Loucy (cell line): ENCODE results near the gene EFNB1.

ENCODE experiments used
- H2AFZ ChIP-seq: fragments of 200-600 bp; sonication (generic); 2 replicates; pipeline ENCODE4 v1.6.0; 2016; ENCODE audit warnings: antibody characterized with exemption, mild to moderate bottlenecking, low read length, moderate library complexity
- H3F3A ChIP-seq: fragments of 200-600 bp; 2 replicates; pipeline ENCODE4 v1.6.0; 2016; ENCODE audit warnings: antibody characterized with exemption, low read depth, mild to moderate bottlenecking
- H3K27me3 ChIP-seq: fragments of 200-600 bp; sonication (generic); 2 replicates; pipeline ENCODE4 v1.6.1; 2014; ENCODE audit warnings: low read length, mild to moderate bottlenecking; ENCODE audit not compliant: insufficient read depth, poor library complexity, severe bottlenecking
- H3K36me3 ChIP-seq: fragments of 200-600 bp; sonication (generic); 2 replicates; pipeline ENCODE4 v1.6.1; 2016; ENCODE audit warnings: low read length; ENCODE audit not compliant: insufficient read depth
- H3K4me1 ChIP-seq: fragments of 200-600 bp; sonication (generic); 2 replicates; pipeline ENCODE4 v1.5.1; 2014; ENCODE audit warnings: low read length, mild to moderate bottlenecking; ENCODE audit not compliant: insufficient read depth, poor library complexity, severe bottlenecking
- H3K4me2 ChIP-seq: fragments of 200-600 bp; sonication (generic); 2 replicates; pipeline ENCODE4 v1.6.0; 2014; ENCODE audit warnings: antibody characterized with exemption, low read length, low read depth, mild to moderate bottlenecking; ENCODE audit not compliant: poor library complexity, severe bottlenecking
- H3K4me3 ChIP-seq: fragments of 200-600 bp; sonication (generic); 2 replicates; pipeline ENCODE4 v1.5.1; 2014; ENCODE audit warnings: low read length, mild to moderate bottlenecking, mixed read lengths; ENCODE audit not compliant: poor library complexity, severe bottlenecking
- H3K79me2 ChIP-seq: fragments of 200-600 bp; sonication (generic); 2 replicates; pipeline ENCODE4 v1.6.1; 2014; ENCODE audit warnings: low read length; ENCODE audit not compliant: insufficient read depth
- H3K9ac ChIP-seq: fragments of 200-600 bp; sonication (generic); 2 replicates; pipeline ENCODE4 v1.6.0; 2014; ENCODE audit warnings: mild to moderate bottlenecking, low read depth, low read length, moderate library complexity; ENCODE audit not compliant: poor library complexity, severe bottlenecking
- H3K9me2 ChIP-seq: fragments of 200-600 bp; sonication (generic); replicated peaks from 2 replicates; pipeline ENCODE4 v1.6.1; 2016; ENCODE audit warnings: low read depth, low read length, mixed read lengths
- H3K9me3 ChIP-seq: fragments of 200-600 bp; sonication (generic); 2 replicates; pipeline ENCODE4 v1.6.1; 2014; ENCODE audit warnings: mild to moderate bottlenecking, antibody characterized with exemption, low read length, low read depth; ENCODE audit not compliant: insufficient read depth
- H4K20me1 ChIP-seq: fragments of 200-600 bp; sonication (generic); 2 replicates; pipeline ENCODE4 v1.6.0; 2014; ENCODE audit warnings: antibody characterized with exemption, low read length, mild to moderate bottlenecking; ENCODE audit not compliant: insufficient read depth, poor library complexity, severe bottlenecking
- CTCF ChIP-seq: fragments of 200-600 bp; sonication (generic); conservative IDR thresholded peaks from 2 replicates; pipeline ENCODE4 v1.5.1; 2014; ENCODE audit warnings: mild to moderate bottlenecking, antibody characterized with exemption, low read length
- EZH2phosphoT487 ChIP-seq: fragments of 200-600 bp; IDR thresholded peaks from 2 replicates; pipeline ENCODE4 v1.6.1; 2018; ENCODE audit warnings: antibody characterized with exemption, mild to moderate bottlenecking, moderate library complexity, borderline replicate concordance

The EFNB1 gene

GRCh38 chrX:68876731-68877130 is 47.9 kb downstream of the EFNB1 start:
- Histone ChIP-seq H3K4me1 (no peaks in the 10 kb centered on the region), H3K9me2 (no peaks in the 10 kb centered on the region), H3F3A (no peaks in the 10 kb centered on the region), H3K9me3 (no peaks in the 10 kb centered on the region), H3K9ac (no peak overlapping the region), H3K4me3 (no peak overlapping the region), H2AFZ (no peak overlapping the region), H3K36me3 (no peaks in the 10 kb centered on the region), H3K4me2 (no peak overlapping the region), H3K79me2 (no peaks in the 10 kb centered on the region), H4K20me1 (no peaks in the 10 kb centered on the region), H3K27me3 (no peaks in the 10 kb centered on the region)
- TF ChIP-seq CTCF (no peak), EZH2phosphoT487 (no peak)

- Histone ChIP-seq H3F3A (no peaks in the 10 kb centered on the region), H3K9me2 (no peaks in the 10 kb centered on the region), H3K27me3 (no peaks in the 10 kb centered on the region), H3K36me3 (no peaks in the 10 kb centered on the region), H4K20me1 (no peaks in the 10 kb centered on the region), H3K4me1 (no peaks in the 10 kb centered on the region), H3K79me2 (no peaks in the 10 kb centered on the region), H2AFZ (no peak overlapping the region), H3K4me3 (no peak overlapping the region), H3K9ac (no peak overlapping the region), H3K9me3 (no peaks in the 10 kb centered on the region), H3K4me2 (no peak overlapping the region)
- TF ChIP-seq EZH2phosphoT487 (no peak), CTCF (no peak)
Observed at GRCh38 chrX:68877606-68878005, 48.8 kb downstream of the EFNB1 start.

GRCh38 chrX:68878977-68879645 is 50.3 kb downstream of the EFNB1 start:
- no peaks in the 10 kb centered on the region for H3K36me3 ChIP-seq
- no peaks in the 10 kb centered on the region for H4K20me1 ChIP-seq
- H2AFZ ChIP-seq = no peak overlapping the region
- no peak overlapping the region for H3K4me3 ChIP-seq
- no peaks in the 10 kb centered on the region for H3K27me3 ChIP-seq
- TF ChIP-seq EZH2phosphoT487 = no peak
- no peaks in the 10 kb centered on the region for H3K9me2 ChIP-seq
- no peak overlapping the region for H3K9ac ChIP-seq
- H3F3A ChIP-seq = no peaks in the 10 kb centered on the region
- no peaks in the 10 kb centered on the region for H3K9me3 ChIP-seq
- H3K79me2 ChIP-seq = no peaks in the 10 kb centered on the region
- no peaks in the 10 kb centered on the region for H3K4me1 ChIP-seq
- no peak overlapping the region for H3K4me2 ChIP-seq
